22Rv1 (cell line): ENCODE measurements around the gene PARD3.

Source experiments
- H3K27ac ChIP-seq: fragments of 450-650 bp; 2 replicates; pipeline ENCODE4 v1.5.1; 2017
- ZFX ChIP-seq: fragments of 450-650 bp; IDR thresholded peaks from 2 replicates; pipeline ENCODE4 v1.6.1; 2017; ENCODE audit warnings: antibody characterized with exemption, borderline replicate concordance
- TF ChIP-seq, protein P1 (sequence below): fragments of 450-650 bp; IDR thresholded peaks from 2 replicates; pipeline ENCODE4 v1.5.1; 2017; ENCODE audit warnings: mild to moderate bottlenecking

PARD3 gene

DNA sequence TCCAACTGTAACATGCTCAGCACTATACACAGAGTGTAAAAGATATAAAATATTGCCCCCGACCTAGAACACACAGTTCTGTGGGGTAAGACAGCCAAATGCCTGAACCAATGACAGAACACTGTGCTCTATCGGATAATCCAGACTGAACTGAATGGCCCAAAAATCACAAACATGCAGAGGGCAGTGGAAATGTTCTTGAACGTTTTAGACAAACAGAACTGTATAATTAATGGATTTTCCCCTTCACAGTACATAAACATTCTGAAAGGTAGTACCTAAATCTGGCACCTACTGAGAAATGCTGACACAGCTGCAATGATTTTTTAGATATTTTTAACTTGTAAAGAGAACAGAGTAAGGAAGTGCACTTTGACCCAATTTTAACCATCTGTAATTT, 33.4 kb downstream of the PARD3 start:
- TF ChIP-seq, protein P1, sequence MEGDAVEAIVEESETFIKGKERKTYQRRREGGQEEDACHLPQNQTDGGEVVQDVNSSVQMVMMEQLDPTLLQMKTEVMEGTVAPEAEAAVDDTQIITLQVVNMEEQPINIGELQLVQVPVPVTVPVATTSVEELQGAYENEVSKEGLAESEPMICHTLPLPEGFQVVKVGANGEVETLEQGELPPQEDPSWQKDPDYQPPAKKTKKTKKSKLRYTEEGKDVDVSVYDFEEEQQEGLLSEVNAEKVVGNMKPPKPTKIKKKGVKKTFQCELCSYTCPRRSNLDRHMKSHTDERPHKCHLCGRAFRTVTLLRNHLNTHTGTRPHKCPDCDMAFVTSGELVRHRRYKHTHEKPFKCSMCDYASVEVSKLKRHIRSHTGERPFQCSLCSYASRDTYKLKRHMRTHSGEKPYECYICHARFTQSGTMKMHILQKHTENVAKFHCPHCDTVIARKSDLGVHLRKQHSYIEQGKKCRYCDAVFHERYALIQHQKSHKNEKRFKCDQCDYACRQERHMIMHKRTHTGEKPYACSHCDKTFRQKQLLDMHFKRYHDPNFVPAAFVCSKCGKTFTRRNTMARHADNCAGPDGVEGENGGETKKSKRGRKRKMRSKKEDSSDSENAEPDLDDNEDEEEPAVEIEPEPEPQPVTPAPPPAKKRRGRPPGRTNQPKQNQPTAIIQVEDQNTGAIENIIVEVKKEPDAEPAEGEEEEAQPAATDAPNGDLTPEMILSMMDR: no peak
- TF ChIP-seq ZFX: no peak
- no peak overlapping the region for H3K27ac ChIP-seq

DNA sequence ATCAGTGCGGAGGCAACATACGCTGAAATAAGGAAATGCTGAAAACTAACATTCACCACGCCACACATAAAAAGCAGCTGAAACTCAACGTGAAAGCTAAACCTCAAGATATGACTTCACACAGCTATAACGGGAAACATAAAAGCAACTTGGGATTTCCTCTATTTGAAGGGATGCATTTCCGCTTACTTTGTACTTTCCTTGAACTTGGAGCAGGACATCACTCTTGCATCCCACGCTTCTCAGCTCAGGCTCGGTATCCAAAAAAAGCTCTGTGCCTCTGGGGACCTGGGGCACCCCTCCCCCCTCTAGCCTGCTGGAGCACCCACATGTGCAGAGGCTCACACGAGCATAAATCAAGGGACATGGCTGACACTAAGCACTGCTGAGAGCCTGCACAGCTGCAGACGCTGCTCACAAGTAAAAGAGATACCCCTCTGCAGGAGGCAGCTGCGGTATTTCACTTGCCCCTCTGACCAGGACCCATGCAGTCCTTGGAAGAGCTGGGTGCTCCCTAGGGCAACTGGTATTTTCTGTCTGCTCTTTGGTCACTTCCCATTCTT, 34.2 kb downstream of the PARD3 start:
- no peak for TF ChIP-seq ZFX
- TF ChIP-seq, protein P1: no peak
- no peak overlapping the region for H3K27ac ChIP-seq

DNA sequence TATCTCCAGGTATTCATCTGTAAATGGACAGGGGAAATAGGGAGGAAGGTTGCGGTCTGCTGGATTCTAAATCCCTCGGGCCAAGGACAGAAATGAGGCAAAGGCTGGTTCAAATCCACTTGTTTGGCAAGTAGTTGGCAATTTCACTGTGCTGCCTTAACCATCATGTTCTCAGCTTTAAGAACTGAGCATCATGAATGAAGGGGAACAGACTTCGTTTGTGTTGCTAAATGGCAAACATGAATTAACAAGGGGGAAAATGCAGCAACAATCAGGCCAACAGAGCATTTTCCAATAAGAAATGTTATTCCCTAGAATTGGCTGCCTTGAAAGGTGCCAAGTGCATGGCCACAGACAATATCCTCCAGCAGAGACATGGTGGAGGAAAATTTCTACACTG, 36.9 kb downstream of the PARD3 start:
- no peak overlapping the region for H3K27ac ChIP-seq
- TF ChIP-seq, protein P1: no peak
- TF ChIP-seq ZFX: no peak

DNA sequence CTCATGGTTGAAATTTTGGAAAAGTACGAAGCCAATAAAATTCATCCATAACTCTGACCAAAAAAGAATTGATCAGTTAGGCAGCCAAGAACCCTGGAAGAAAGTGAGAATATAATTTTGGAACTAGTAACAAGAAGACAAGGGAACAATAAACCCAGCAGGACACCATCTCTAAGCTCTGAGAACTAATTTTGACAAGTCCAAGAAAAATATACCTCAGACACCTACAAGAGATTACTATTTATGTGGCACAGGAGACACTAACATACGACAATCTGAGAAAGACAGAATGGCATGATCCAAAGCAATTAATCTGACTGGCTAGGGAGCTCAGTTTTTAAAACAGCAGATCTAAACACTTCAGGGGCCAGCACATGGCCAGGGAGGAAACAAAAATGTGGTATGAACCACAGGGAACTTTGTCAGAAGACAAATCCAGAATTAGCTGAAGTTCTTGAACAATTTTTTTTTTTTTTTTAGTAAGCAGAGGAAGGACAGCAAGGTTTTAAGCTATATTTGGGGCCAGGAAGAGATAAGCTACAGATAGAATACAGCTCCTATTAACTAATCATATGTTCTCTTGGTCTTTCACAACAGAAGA, 38.9 kb downstream of the PARD3 start:
- no peak for TF ChIP-seq ZFX
- TF ChIP-seq, protein P1: no peak
- no peak overlapping the region for H3K27ac ChIP-seq

DNA sequence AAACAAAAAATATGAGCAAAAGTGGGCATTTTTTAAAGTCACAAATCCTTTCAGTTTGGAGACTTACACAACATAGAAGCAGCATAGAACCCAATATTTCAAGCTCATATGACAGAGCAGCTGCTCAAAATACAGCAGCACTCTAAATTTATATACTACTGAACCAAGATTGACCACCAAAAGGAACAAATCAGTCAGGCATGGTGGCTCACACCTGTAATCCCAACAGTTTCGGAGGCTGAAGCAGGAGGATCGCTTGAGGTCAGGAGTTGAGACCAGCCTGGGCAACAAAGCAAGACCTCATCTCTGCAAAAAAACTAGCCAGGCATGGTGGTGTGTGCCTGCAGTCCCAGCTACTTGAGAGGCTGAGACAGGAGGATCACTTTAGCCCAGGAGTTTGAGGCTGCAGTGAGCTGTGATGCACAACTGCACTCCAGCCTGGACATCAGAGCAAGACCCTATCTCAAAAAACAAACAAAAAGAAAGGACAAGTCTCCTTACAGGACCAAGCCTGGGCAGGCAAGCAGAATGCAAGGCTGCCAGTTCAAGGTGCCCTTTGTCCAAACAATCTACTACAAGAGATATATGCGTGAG, 40.0 kb downstream of the PARD3 start:
- TF ChIP-seq, protein P1: no peak
- TF ChIP-seq ZFX: no peak
- no peak overlapping the region for H3K27ac ChIP-seq

DNA sequence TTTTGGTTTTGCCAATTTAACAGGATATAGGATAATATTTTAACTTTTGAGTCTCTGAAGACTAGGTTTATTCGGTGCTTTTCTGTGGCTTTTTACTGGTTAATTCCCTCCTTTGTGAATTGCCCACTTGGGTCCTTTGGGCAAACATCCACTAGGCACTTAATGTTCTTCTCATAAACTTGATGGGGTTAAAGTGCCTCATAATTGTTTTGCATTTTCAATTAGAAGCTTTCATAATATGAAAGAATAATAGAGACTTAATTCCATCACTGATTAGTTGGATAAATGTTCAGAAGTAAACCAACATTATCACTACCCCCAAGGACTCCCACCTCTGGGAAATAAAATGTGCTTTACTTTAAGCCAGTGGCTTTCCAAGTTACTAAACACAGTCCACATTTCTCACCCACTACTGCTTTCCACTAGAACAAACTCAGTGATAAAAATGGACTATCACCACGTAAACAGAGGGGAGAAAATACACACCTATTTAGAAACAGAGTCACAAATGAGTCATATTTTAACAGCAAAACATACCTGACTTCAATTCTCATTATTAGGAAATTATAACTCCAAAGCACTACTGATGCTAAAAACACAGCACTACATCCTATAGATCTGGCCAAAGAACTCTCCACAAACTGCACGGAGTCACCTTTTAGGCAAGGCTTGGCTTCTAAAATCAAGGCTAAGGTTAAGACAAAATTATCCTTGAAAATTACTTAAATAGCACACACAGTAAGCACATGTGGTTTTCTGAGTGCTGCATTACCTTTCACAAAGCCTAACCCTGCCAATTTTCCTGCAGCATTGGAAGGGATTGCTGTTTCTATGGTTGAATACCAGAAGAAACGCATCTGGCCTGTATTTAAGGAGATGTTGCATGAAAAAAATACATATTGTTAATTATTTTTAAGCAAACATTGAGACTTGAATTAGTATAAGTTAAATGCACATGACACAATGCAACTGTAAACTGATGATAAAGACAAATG, 41.2 kb downstream of the PARD3 start:
- H3K27ac ChIP-seq: no peak overlapping the region
- TF ChIP-seq ZFX: no peak
- TF ChIP-seq, protein P1: no peak
